Neural cell (in vitro differentiated cells): ENCODE measurements around the gene ZNF783. TPM values are rescaled to one million over a fixed set of nuclear protein-coding genes. Genes with fewer than 3 reads are reported as not detected.

Experiments used
- H2AFZ ChIP-seq: fragments of 200-600, 300-800 bp; sonication (generic), shearing (Covaris generic); 2 replicates; pipeline ENCODE4 v1.6.0; 2014; ENCODE audit warnings: low read depth, mild to moderate bottlenecking, antibody characterized with exemption, low read length, moderate library complexity
- H3F3A ChIP-seq: fragments of 200-600 bp; shearing (Covaris generic); 2 replicates; pipeline ENCODE4 v1.6.1; 2016; ENCODE audit warnings: mild to moderate bottlenecking, moderate library complexity, mixed read lengths, antibody characterized with exemption, low read length; ENCODE audit not compliant: insufficient read depth, poor library complexity, severe bottlenecking
- H3K27ac ChIP-seq: fragments of 200-600, 300-800 bp; sonication (generic), shearing (Covaris generic); 2 replicates; pipeline ENCODE4 v1.5.1; 2014; ENCODE audit warnings: mild to moderate bottlenecking, low read length, moderate library complexity
- H3K27me3 ChIP-seq: fragments of 300-800, 200-600 bp; sonication (generic), shearing (Covaris generic); 2 replicates; pipeline ENCODE4 v1.6.0; 2014; ENCODE audit warnings: mild to moderate bottlenecking, low read depth, low read length, moderate library complexity; ENCODE audit not compliant: insufficient read depth
- H3K36me3 ChIP-seq: fragments of 300-800, 200-600 bp; sonication (generic), shearing (Covaris generic); 2 replicates; pipeline ENCODE4 v1.5.1; 2014; ENCODE audit warnings: mild to moderate bottlenecking, antibody characterized with exemption, low read length, moderate library complexity; ENCODE audit not compliant: insufficient read depth
- H3K4me2 ChIP-seq: fragments of 300-800, 200-600 bp; sonication (generic), shearing (Covaris generic); 2 replicates; pipeline ENCODE4 v1.6.0; 2014; ENCODE audit warnings: mild to moderate bottlenecking, low read length
- H3K4me3 ChIP-seq: fragments of 300-800, 200-600 bp; sonication (generic), shearing (Covaris generic); 2 replicates; pipeline ENCODE4 v1.5.1; 2014; ENCODE audit warnings: mild to moderate bottlenecking, low read length, moderate library complexity
- H3K79me2 ChIP-seq: fragments of 200-600 bp; shearing (Covaris generic); replicated peaks from 2 replicates; pipeline ENCODE4 v1.6.0; 2014; ENCODE audit warnings: mild to moderate bottlenecking, low read length, moderate library complexity; ENCODE audit not compliant: insufficient read depth
- H3K9ac ChIP-seq: fragments of 300-800, 200-600 bp; sonication (generic), shearing (Covaris generic); 2 replicates; pipeline ENCODE4 v1.6.1; 2016; ENCODE audit warnings: mild to moderate bottlenecking, low read length, mixed read lengths
- H3K9me2 ChIP-seq: fragments of 200-600 bp; shearing (Covaris generic); 2 replicates; pipeline ENCODE4 v1.6.1; 2016; ENCODE audit warnings: mild to moderate bottlenecking, low read length, mixed read lengths; ENCODE audit not compliant: insufficient read depth
- H3K9me3 ChIP-seq: fragments of 200-600, 300-800 bp; sonication (generic), shearing (Covaris generic); 2 replicates; pipeline ENCODE4 v1.6.1; 2016; ENCODE audit warnings: mild to moderate bottlenecking, mixed run types, low read length, moderate library complexity, mixed read lengths
- H4K20me1 ChIP-seq: fragments of 200-600 bp; shearing (Covaris generic); 2 replicates; pipeline ENCODE4 v1.6.1; 2016; ENCODE audit warnings: mild to moderate bottlenecking, mixed run types; ENCODE audit not compliant: insufficient read depth
- EP300 ChIP-seq: fragments of 450-650 bp; conservative IDR thresholded peaks from 2 replicates; pipeline ENCODE4 v1.6.1; 2014; ENCODE audit warnings: antibody characterized with exemption, mild to moderate bottlenecking, moderate library complexity; ENCODE audit not compliant: poor library complexity, severe bottlenecking
- EZH2 ChIP-seq: fragments of 200-600, 300-800 bp; shearing (Covaris generic), sonication (generic); IDR thresholded peaks from 2 replicates; pipeline ENCODE4 v1.6.1; 2014; ENCODE audit warnings: antibody characterized with exemption, low read length, borderline replicate concordance, mild to moderate bottlenecking; ENCODE audit not compliant: insufficient read depth, poor library complexity, severe bottlenecking
- MXI1 ChIP-seq: fragments of 450-650 bp; conservative IDR thresholded peaks from 2 replicates; pipeline ENCODE4 v1.6.1; 2014; ENCODE audit warnings: antibody characterized with exemption, mild to moderate bottlenecking; ENCODE audit not compliant: poor library complexity, severe bottlenecking
- POLR2AphosphoS5 ChIP-seq: IDR thresholded peaks from 2 replicates; pipeline ENCODE4 v1.6.1; 2012
- RAD21 ChIP-seq: fragments of 450-650 bp; conservative IDR thresholded peaks from 2 replicates; pipeline ENCODE4 v1.6.1; 2014; ENCODE audit warnings: antibody characterized with exemption, mild to moderate bottlenecking, moderate library complexity
- REST ChIP-seq: IDR thresholded peaks from 2 replicates; pipeline ENCODE4 v1.6.1; 2012; ENCODE audit warnings: borderline replicate concordance
- SMC3 ChIP-seq: fragments of 450-650 bp; conservative IDR thresholded peaks from 2 replicates; pipeline ENCODE4 v1.6.1; 2014; ENCODE audit warnings: antibody characterized with exemption, mild to moderate bottlenecking, moderate library complexity; ENCODE audit not compliant: poor library complexity
- TAF1 ChIP-seq: IDR thresholded peaks from 2 replicates; pipeline ENCODE4 v1.6.1; 2012; ENCODE audit warnings: low read depth
- polyA plus RNA-seq: library from polyadenylated mRNA; depleted of rRNA; stranded (reverse); fragments of >200 nt; gene quantifications from 2 replicates; pipeline ENCODE4 v1.2.3, GENCODE V29; 2014
- TF ChIP-seq, protein P1 (sequence below): fragments of 450-650 bp; IDR thresholded peaks from 2 replicates; pipeline ENCODE4 v1.5.1; 2014; ENCODE audit warnings: antibody characterized with exemption, mild to moderate bottlenecking, moderate library complexity; ENCODE audit not compliant: poor library complexity, severe bottlenecking

ZNF783 gene
- polyA plus RNA-seq, 1 donor from 2014 or later, result 23.9 TPM

GRCh38 chr7:149319376-149319775 is 57.4 kb downstream of the ZNF783 start:
- Histone ChIP-seq H3K9ac (no peak overlapping the region), H3K9me2 (no peaks in the 10 kb centered on the region), H3K27ac (no peak overlapping the region), H3K79me2 (no peaks in the 10 kb centered on the region), H3K36me3 (no peaks in the 10 kb centered on the region), H3K27me3 (no peaks in the 10 kb centered on the region), H3K4me3 (no peak overlapping the region), H3K4me2 (no peak overlapping the region), H4K20me1 (no peaks in the 10 kb centered on the region), H3F3A (no peaks in the 10 kb centered on the region), H3K9me3 (no peaks in the 10 kb centered on the region), H2AFZ (no peak overlapping the region)
- TF ChIP-seq EZH2 (no peak), EP300 (no peak), MXI1 (no peak), POLR2AphosphoS5 (no peak), REST (no peak), SMC3 (no peak), TAF1 (no peak), RAD21 (no peak)
- TF ChIP-seq, protein P1, sequence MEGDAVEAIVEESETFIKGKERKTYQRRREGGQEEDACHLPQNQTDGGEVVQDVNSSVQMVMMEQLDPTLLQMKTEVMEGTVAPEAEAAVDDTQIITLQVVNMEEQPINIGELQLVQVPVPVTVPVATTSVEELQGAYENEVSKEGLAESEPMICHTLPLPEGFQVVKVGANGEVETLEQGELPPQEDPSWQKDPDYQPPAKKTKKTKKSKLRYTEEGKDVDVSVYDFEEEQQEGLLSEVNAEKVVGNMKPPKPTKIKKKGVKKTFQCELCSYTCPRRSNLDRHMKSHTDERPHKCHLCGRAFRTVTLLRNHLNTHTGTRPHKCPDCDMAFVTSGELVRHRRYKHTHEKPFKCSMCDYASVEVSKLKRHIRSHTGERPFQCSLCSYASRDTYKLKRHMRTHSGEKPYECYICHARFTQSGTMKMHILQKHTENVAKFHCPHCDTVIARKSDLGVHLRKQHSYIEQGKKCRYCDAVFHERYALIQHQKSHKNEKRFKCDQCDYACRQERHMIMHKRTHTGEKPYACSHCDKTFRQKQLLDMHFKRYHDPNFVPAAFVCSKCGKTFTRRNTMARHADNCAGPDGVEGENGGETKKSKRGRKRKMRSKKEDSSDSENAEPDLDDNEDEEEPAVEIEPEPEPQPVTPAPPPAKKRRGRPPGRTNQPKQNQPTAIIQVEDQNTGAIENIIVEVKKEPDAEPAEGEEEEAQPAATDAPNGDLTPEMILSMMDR, result no peak

- Histone ChIP-seq H3F3A (no peaks in the 10 kb centered on the region), H3K36me3 (no peaks in the 10 kb centered on the region), H3K9me2 (no peaks in the 10 kb centered on the region), H3K4me2 (no peak overlapping the region), H3K27ac (no peak overlapping the region), H3K9ac (no peak overlapping the region), H4K20me1 (no peaks in the 10 kb centered on the region), H3K9me3 (no peaks in the 10 kb centered on the region), H3K79me2 (no peaks in the 10 kb centered on the region), H2AFZ (no peak overlapping the region), H3K27me3 (no peaks in the 10 kb centered on the region), H3K4me3 (no peak overlapping the region)
- TF ChIP-seq, protein P1, result no peak
- TF ChIP-seq POLR2AphosphoS5, result no peak
- no peak for TF ChIP-seq EP300
- TF ChIP-seq RAD21, result no peak
- TF ChIP-seq REST, result no peak
- no peak for TF ChIP-seq EZH2
- TF ChIP-seq MXI1, result no peak
- TF ChIP-seq SMC3, result no peak
- TF ChIP-seq TAF1, result no peak
These were observed 58.5 kb downstream of the ZNF783 start for GRCh38 chr7:149320313-149321124.
